ENCODE results near the gene GALNT16.

The GALNT16 gene

DNA sequence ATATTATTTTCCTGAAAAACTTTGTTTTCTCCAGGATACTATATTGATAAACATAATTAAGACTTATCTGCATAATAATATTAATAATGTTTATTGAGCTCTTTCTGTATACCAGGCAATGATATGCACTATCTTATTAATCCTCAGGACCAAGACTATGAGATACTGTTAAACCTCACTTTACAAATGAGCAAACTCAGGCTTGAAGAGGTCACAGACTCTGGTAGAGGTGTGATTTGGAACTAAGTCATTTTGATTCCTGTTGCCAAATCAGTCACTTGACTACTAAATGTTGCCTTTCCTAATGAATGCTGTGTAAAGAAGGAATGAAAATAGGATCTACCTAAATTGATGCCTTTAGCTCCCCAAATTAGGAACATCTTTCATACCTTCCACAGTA, 145.8 kb downstream of the GALNT16 start:
- no peak for ATAC-seq
- TF ChIP-seq ESRRG (CRISPR knock-in tag; IDR thresholded peaks at IDR 0.05) (no peak), ZNF8 (CRISPR knock-in tag; IDR thresholded peaks at IDR 0.05) (no peak), RARB (CRISPR knock-in tag; IDR thresholded peaks at IDR 0.05) (no peak), OSR1 (CRISPR knock-in tag; IDR thresholded peaks at IDR 0.05) (no peak), TCF4 (CRISPR knock-in tag; IDR thresholded peaks at IDR 0.05; ENCODE audit: borderline replicate concordance) (no peak), ZFP3 (CRISPR knock-in tag; IDR thresholded peaks at IDR 0.05) (no peak), ZNF565 (CRISPR knock-in tag; conservative IDR thresholded peaks at IDR 0.05; ENCODE audit: low read depth) (no peak), CSDC2 (CRISPR knock-in tag; IDR thresholded peaks at IDR 0.05) (no peak), ZNF70 (CRISPR knock-in tag; IDR thresholded peaks at IDR 0.05) (no peak), PPARA (CRISPR knock-in tag; IDR thresholded peaks at IDR 0.05; ENCODE audit: borderline replicate concordance) (no peak), ZFP30 (CRISPR knock-in tag; IDR thresholded peaks at IDR 0.05) (no peak)
- TF ChIP-seq, protein P1, sequence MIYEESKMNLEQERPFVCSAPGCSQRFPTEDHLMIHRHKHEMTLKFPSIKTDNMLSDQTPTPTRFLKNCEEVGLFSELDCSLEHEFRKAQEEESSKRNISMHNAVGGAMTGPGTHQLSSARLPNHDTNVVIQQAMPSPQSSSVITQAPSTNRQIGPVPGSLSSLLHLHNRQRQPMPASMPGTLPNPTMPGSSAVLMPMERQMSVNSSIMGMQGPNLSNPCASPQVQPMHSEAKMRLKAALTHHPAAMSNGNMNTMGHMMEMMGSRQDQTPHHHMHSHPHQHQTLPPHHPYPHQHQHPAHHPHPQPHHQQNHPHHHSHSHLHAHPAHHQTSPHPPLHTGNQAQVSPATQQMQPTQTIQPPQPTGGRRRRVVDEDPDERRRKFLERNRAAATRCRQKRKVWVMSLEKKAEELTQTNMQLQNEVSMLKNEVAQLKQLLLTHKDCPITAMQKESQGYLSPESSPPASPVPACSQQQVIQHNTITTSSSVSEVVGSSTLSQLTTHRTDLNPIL (CRISPR knock-in tag; IDR thresholded peaks at IDR 0.05; ENCODE audit: low read depth), result no peak

Measured in SK-N-SH treated with all-trans-retinoic acid at 6 μM for 48 hours (cell line).